Heart right ventricle (tissue), 16 donors: ENCODE results near the gene ATOSB. TPM values are rescaled to one million over a fixed set of nuclear protein-coding genes. Genes with fewer than 3 reads are reported as not detected.

Source experiments
- ATAC-seq, 8 donors: fragments of 200-7000 bp; cut with Tn5 transposase; one replicate each; pipeline ENCODE4 v1.9.1; 2020; ENCODE audit warnings: mild to moderate bottlenecking in 8 of 8, moderate library complexity in 8 of 8, moderate number of reproducible peaks in 1 of 8
- DNase-seq, 2 donors: peaks; one replicate each; pipeline ENCODE4 v3.0.0-alpha.2; 2020
- H3K27ac ChIP-seq, 10 donors: fragments of 200-600 bp; sonication (generic) in 2 of 10; one replicate each; pipeline versions ENCODE4 v1.5.0 to v1.8.0; 2020 to 2022; ENCODE audit warnings: mild to moderate bottlenecking in 3 of 10
- H3K27me3 ChIP-seq, 7 donors: fragments of 200-600 bp; one replicate each; pipeline ENCODE4 v1.8.0; 2021 to 2022; ENCODE audit warnings: mild to moderate bottlenecking in 2 of 7
- H3K36me3 ChIP-seq, 9 donors: fragments of 200-600 bp; sonication (generic) in 1 of 9; one replicate each; pipeline versions ENCODE4 v1.5.0 to v1.8.0; 2020 to 2022; ENCODE audit warnings: mild to moderate bottlenecking in 2 of 9
- H3K4me1 ChIP-seq, 9 donors: fragments of 200-600 bp; sonication (generic) in 1 of 9; one replicate each; pipeline versions ENCODE4 v1.5.0 to v1.8.0; 2020 to 2022; ENCODE audit warnings: mild to moderate bottlenecking in 4 of 9
- H3K4me3 ChIP-seq, 10 donors: fragments of 200-600 bp; sonication (generic) in 2 of 10; one replicate each; pipeline versions ENCODE4 v1.5.0 to v1.8.0; 2020 to 2022; ENCODE audit warnings: mild to moderate bottlenecking in 7 of 10, moderate library complexity in 2 of 10
- H3K9me3 ChIP-seq, 11 donors: fragments of 200-600 bp in 10 of 11; sonication (generic) in 2 of 11; one replicate each; pipeline versions ENCODE4 v1.5.0 to v1.8.0; 2013 to 2022; ENCODE audit warnings: mild to moderate bottlenecking in 2 of 11, control low read depth in 1 of 11, moderate library complexity in 1 of 11
- CTCF ChIP-seq, 9 donors: fragments of 200-600 bp; sonication (generic) in 2 of 9; IDR thresholded peaks; one replicate each; pipeline versions ENCODE4 v1.5.0 to v1.8.0; 2021 to 2022; ENCODE audit warnings: antibody characterized with exemption in 9 of 9, mild to moderate bottlenecking in 5 of 9, moderate library complexity in 1 of 9
- WGBS, 2 donors: extraction: QIAGEN DNeasy Blood & Tissue Kit; methylation state at CpG; one replicate each; pipeline ENCODE4 v1.1.7; 2013; ENCODE audit warnings: inconsistent platforms in 1 of 2; 5-methylcytosine and 5-hydroxymethylcytosine counted together
- intact Hi-C, 10 donors: fragments of 100-400 bp; cut with DNase I; formaldehyde crosslinking; loops; one replicate each; pipeline versions ENCODE4 v1.11.1 to v1.14.2; 2022
- polyA plus RNA-seq, 2 donors: library from polyadenylated mRNA; stranded (reverse); fragments of 200-250 nt; gene quantifications; one replicate each; pipeline ENCODE4 v1.2.3, GENCODE V29; 2013
- total RNA-seq, 10 donors: library from RNA; stranded (reverse); fragmentation: NEBNext Ultra II Directional in 3 of 10; extraction: Animal tissue kit (Norgen Biotek cat#: 25700) in 3 of 10; gene quantifications; one replicate each; pipeline versions ENCODE4 v1.2.1 to v1.2.4, GENCODE V29; 2021 to 2023
- donor health status: Arrhythmogenic right ventricular cardiomyopathy.
- donor health status: ischemic (EF 13 %, LVEDD 7.1; RV severe dilation, severe dysfunction).
- donor health status: healthy with polysubstance abuse.
- donor health status: DM: no; HTN: yes; CAD: no.
- donor health status: DM: no; HTN: no; CAD: no.
- donor health status: ischemic (EF 25% LVEDD 6.9; RV normal size, moderate dysfunction).
- donor health status: ischemic (EF 25% LVEDD 5.7; RV mildly dilated, moderate dysfunction).
- donor health status: healthy.
- donor health status: DM: yes; HTN: yes; CAD: no.
- donor health status: Ischemic cardiomyopathy.
- donor health status: ischemic (EF 35%, LVEDD 5.7; RV mildly dilated, moderate dysfunction).
- donor health status: nonischemic (EF 11% LVEDD 7.7; RV severe dilation, severe dysfunction).
- donor health status: DM: yes; HTN: yes; CAD: no.
- donor health status: PGD.
- donor health status: ischemic (EF 29% LVEDD 5.4; RV normal size, mild dysfunction).
- donor health status: nonischemic (EF 23%, LVEDD 6.1; RV moderate dilation, normal function).

Gene ATOSB
- total and polyA plus RNA-seq, 12 donors, result 12.2 to 31.6 (median 17.2) TPM

GRCh38 chr9:35116539-35116897 lies 856 bp upstream of the ATOSB start:
- no peak for TF ChIP-seq CTCF (IDR thresholded peaks at IDR 0.05)
- DNase-seq, result no peak
- H3K4me3 ChIP-seq, result peak overlapping the region; percentile 26 to 78 (median 66)
- no peaks in the 10 kb centered on the region for H3K36me3 ChIP-seq
- H3K4me1 ChIP-seq, result peaks cover 10 to 52% (median 42%) of the 10 kb centered on the region in 9 donors
- intact Hi-C loops, result loop anchor here (1.0 to 10.0 kb wide), 16 partner anchors 44 to 441 kb away; partner anchors contain the start of gene UNC13B (in 4 of the 10)
- ATAC-seq, result peak in 6 of 8 donors; percentile 0 to 12 (median 0)
- no peaks in the 10 kb centered on the region for H3K27me3 ChIP-seq
- H3K27ac ChIP-seq, result peak overlapping the region in 9 of 10 donors; percentile 84 to 98 (median 94)
- WGBS, 2 donors, result 0 to 1% methylated on average over 12 of the region's 12 CpGs
- no peaks in the 10 kb centered on the region for H3K9me3 ChIP-seq

GRCh38 chr9:35114840-35115628 lies 628 bp downstream of the ATOSB start:
- Histone ChIP-seq H3K4me1 (peaks cover 17 to 64% (median 54%) of the 10 kb centered on the region in 9 donors), H3K27ac (peak overlapping the region; percentile 79 to 98 (median 94)), H3K4me3 (peak overlapping the region; percentile 45 to 78 (median 66)), H3K27me3 (no peaks in the 10 kb centered on the region), H3K9me3 (no peaks in the 10 kb centered on the region), H3K36me3 (no peaks in the 10 kb centered on the region)
- DNase-seq, result peak; percentile 66 to 78
- intact Hi-C loops, result loop anchor here in 8 of 10 donors (5.0 to 10.0 kb wide), 12 partner anchors 43 to 442 kb away; partner anchors contain the start of genes UNC13B (in 4 of the 8) and VCP (in 1 of the 8)
- 21 to 23% methylated on average over 12 of the region's 12 CpGs for WGBS, 2 donors
- no peak for TF ChIP-seq CTCF (IDR thresholded peaks at IDR 0.05)
- peak in 5 of 8 donors; percentile 3 to 22 (median 16) for ATAC-seq

GRCh38 chr9:35114113-35114839 lies 1.4 kb downstream of the ATOSB start:
- Histone ChIP-seq H3K4me1 (peaks cover 17 to 71% (median 55%) of the 10 kb centered on the region in 9 donors), H3K4me3 (peak overlapping the region in 9 of 10 donors; percentile 45 to 78 (median 67)), H3K27me3 (no peaks in the 10 kb centered on the region), H3K27ac (peak overlapping the region; percentile 79 to 98 (median 94)), H3K36me3 (no peaks in the 10 kb centered on the region), H3K9me3 (no peaks in the 10 kb centered on the region)
- DNase-seq (peak; percentile 75 to 89), ATAC-seq (peak; percentile 2 to 47 (median 21))
- intact Hi-C loops, result loop anchor here in 6 of 10 donors (5.0 to 10.0 kb wide), 7 partner anchors 42 to 441 kb away; partner anchors contain the start of gene VCP (in 1 of the 6)
- 11 to 16% methylated on average over 5 of the region's 5 CpGs for WGBS, 2 donors
- TF ChIP-seq CTCF (IDR thresholded peaks at IDR 0.05), result no peak
